A673 (cell line): ENCODE results near the gene PLA2G12A.

Experiments used
- CTCF ChIP-seq: fragments of 300-800, 200-600 bp; sonication (generic); conservative IDR thresholded peaks from 2 replicates; pipeline ENCODE4 v1.5.1; 2017; ENCODE audit warnings: low read depth, mild to moderate bottlenecking, antibody characterized with exemption, low read length, moderate library complexity, mixed read lengths
- EZH2 ChIP-seq: fragments of 200-600 bp; sonication (generic); IDR thresholded peaks from 2 replicates; pipeline ENCODE4 v1.6.1; 2017; ENCODE audit warnings: borderline replicate concordance, low read depth, mild to moderate bottlenecking, mixed read lengths, antibody characterized with exemption, low read length; ENCODE audit not compliant: poor library complexity, severe bottlenecking

GRCh38 chr4:109684727-109685126 lies 45.1 kb downstream of the PLA2G12A start:
- TF ChIP-seq EZH2 (no peak), CTCF (no peak)
